Progenitor cell of endocrine pancreas (in vitro differentiated cells): ENCODE results near the gene SMYD1. TPM values are rescaled to one million over a fixed set of nuclear protein-coding genes. Genes with fewer than 3 reads are reported as not detected.

Experiments used
- DNase-seq: peaks from one replicate; pipeline ENCODE4 v3.0.0; 2021; ENCODE audit warnings: low spot score; ENCODE audit not compliant: unreplicated experiment
- H3K27ac Mint-ChIP-seq: 2 replicates; pipeline ENCODE4 v1.8.0; 2021; ENCODE audit warnings: mild to moderate bottlenecking, moderate library complexity, mixed read lengths
- H3K27me3 Mint-ChIP-seq: 2 replicates; pipeline ENCODE4 v1.8.0; 2021; ENCODE audit warnings: mixed read lengths
- H3K36me3 Mint-ChIP-seq: 2 replicates; pipeline ENCODE4 v1.8.0; 2022; ENCODE audit warnings: mixed read lengths; ENCODE audit not compliant: insufficient read depth
- H3K4me1 Mint-ChIP-seq: 2 replicates; pipeline ENCODE4 v1.8.0; 2021; ENCODE audit warnings: low read depth, mixed read lengths
- H3K4me3 Mint-ChIP-seq: 2 replicates; pipeline ENCODE4 v1.8.0; 2021; ENCODE audit warnings: low read depth, mild to moderate bottlenecking, moderate library complexity, mixed read lengths
- H3K9me3 Mint-ChIP-seq: 2 replicates; pipeline ENCODE4 v1.8.0; 2021; ENCODE audit warnings: low read depth, mixed read lengths
- CTCF ChIP-seq: fragments of 200-600 bp; sonication (generic); IDR thresholded peaks from one replicate; pipeline ENCODE4 v1.5.0; 2021; ENCODE audit warnings: antibody characterized with exemption, mild to moderate bottlenecking; ENCODE audit not compliant: unreplicated experiment
- total RNA-seq: library from RNA; stranded (reverse); gene quantifications from 2 replicates; pipeline ENCODE4 v1.2.1, GENCODE V29; 2021

The SMYD1 gene
- total RNA-seq, 1 donor from 2014 or later: not detected

- no peak for TF ChIP-seq CTCF
- no peaks in the 10 kb centered on the region for H3K27me3 Mint-ChIP-seq
Observed at GRCh38 chr2:88098558-88098900, 30.9 kb downstream of the SMYD1 start.

GRCh38 chr2:88099798-88100488 is 32.3 kb downstream of the SMYD1 start:
- Mint-ChIP-seq H3K27me3 (no peaks in the 10 kb centered on the region), H3K4me3 (no peak overlapping the region), H3K4me1 (no peaks in the 10 kb centered on the region), H3K36me3 (no peaks in the 10 kb centered on the region), H3K27ac (no peak overlapping the region), H3K9me3 (no peaks in the 10 kb centered on the region)
- no peak for TF ChIP-seq CTCF
- DNase-seq: no peak

More at GRCh38 chr2:88098558-88098900, 30.9 kb downstream of the SMYD1 start:
- H3K36me3 Mint-ChIP-seq: no peaks in the 10 kb centered on the region
- no peaks in the 10 kb centered on the region for H3K4me1 Mint-ChIP-seq
- H3K4me3 Mint-ChIP-seq: no peak overlapping the region
- no peaks in the 10 kb centered on the region for H3K9me3 Mint-ChIP-seq
- no peak for DNase-seq
- H3K27ac Mint-ChIP-seq: no peak overlapping the region

- H3K9me3 Mint-ChIP-seq: no peaks in the 10 kb centered on the region
- DNase-seq: no peak
- no peaks in the 10 kb centered on the region for H3K4me1 Mint-ChIP-seq
- no peak overlapping the region for H3K4me3 Mint-ChIP-seq
- H3K27ac Mint-ChIP-seq: no peak overlapping the region
- H3K27me3 Mint-ChIP-seq: no peaks in the 10 kb centered on the region
- no peaks in the 10 kb centered on the region for H3K36me3 Mint-ChIP-seq
- no peak for TF ChIP-seq CTCF
Observed at GRCh38 chr2:88100489-88100858, 32.8 kb downstream of the SMYD1 start.

- H3K4me3 Mint-ChIP-seq: no peak overlapping the region
- DNase-seq: no peak
- no peaks in the 10 kb centered on the region for H3K9me3 Mint-ChIP-seq
- no peak overlapping the region for H3K27ac Mint-ChIP-seq
- no peaks in the 10 kb centered on the region for H3K4me1 Mint-ChIP-seq
- H3K27me3 Mint-ChIP-seq: no peaks in the 10 kb centered on the region
- TF ChIP-seq CTCF: no peak
- H3K36me3 Mint-ChIP-seq: no peaks in the 10 kb centered on the region
Observed at GRCh38 chr2:88108796-88109195, 41.2 kb downstream of the SMYD1 start.

GRCh38 chr2:88110830-88111229 is 43.2 kb downstream of the SMYD1 start:
- H3K4me3 Mint-ChIP-seq: no peak overlapping the region

More at GRCh38 chr2:88110830-88111229, 43.2 kb downstream of the SMYD1 start:
- Mint-ChIP-seq H3K4me1 (no peaks in the 10 kb centered on the region), H3K36me3 (no peaks in the 10 kb centered on the region), H3K27ac (no peak overlapping the region), H3K9me3 (no peaks in the 10 kb centered on the region), H3K27me3 (no peaks in the 10 kb centered on the region)
- no peak for DNase-seq
- no peak for TF ChIP-seq CTCF
